ENCODE measurements around the gene TBC1D19. TPM values are rescaled to one million over a fixed set of nuclear protein-coding genes. Genes with fewer than 3 reads are reported as not detected.

The TBC1D19 gene
- total and polyA plus RNA-seq, 2 donors (not counting 1 experiment from before 2014, with no cell fraction given), result 1.8 to 11.0 TPM

GRCh38 chr4:26785810-26786209, 201.9 kb downstream of the TBC1D19 start:
- DNase-seq (no peak), ATAC-seq (ENCODE audit: low read depth) (no peak)
- Mint-ChIP-seq H3K4me1 (peaks cover 33% of the 10 kb centered on the region), H3K27ac (no peak overlapping the region), H3K27me3 (peaks cover 10% of the 10 kb centered on the region), H3K4me3 (no peak overlapping the region), H3K9me3 (ENCODE audit: insufficient read depth) (no peaks in the 10 kb centered on the region)
- CTCF ChIA-PET, result interaction anchor here (2.2 kb wide), 1 partner anchor 224 kb away, joined by 7 read pairs; no protein-coding TSS in a partner anchor
- H3K9ac ChIP-seq (ENCODE audit: low read length), result no peak overlapping the region
- no peak overlapping the region for H3K27ac ChIP-seq (ENCODE audit: low read length in 2 of 2)
- H3K9me3 ChIP-seq (ENCODE audit: control extremely low read depth in 1 of 3, control insufficient read depth in 2 of 3, insufficient read depth in 1 of 3, low read length in 2 of 3), result peaks cover 0 to 1% (median 0%) of the 10 kb centered on the region in 3 donors
- H4K20me1 ChIP-seq (ENCODE audit: control insufficient read depth, insufficient read depth, low read length, poor library complexity, severe bottlenecking), result peaks cover 6% of the 10 kb centered on the region
- H3K4me1 ChIP-seq (ENCODE audit: control insufficient read depth in 2 of 2, insufficient read depth in 2 of 2, low read length in 2 of 2), result peaks cover 29 to 32% of the 10 kb centered on the region in 2 donors
- peaks cover 0 to 11% (median 5%) of the 10 kb centered on the region in 4 experiments for H3K27me3 ChIP-seq (replicated peaks in 1 of 4; ENCODE audit: control extremely low read depth in 1 of 4, control insufficient read depth in 3 of 4, insufficient read depth in 4 of 4, low read length in 3 of 4)
- WGBS (ENCODE audit: insufficient coverage), result 94% methylated on average over 2 of the region's 2 CpGs
- H3K79me2 ChIP-seq (ENCODE audit: control insufficient read depth, insufficient read depth, low read length), result no peaks in the 10 kb centered on the region
- H2AFZ ChIP-seq (ENCODE audit: insufficient read depth, low read depth, low read length, poor library complexity, severe bottlenecking), result no peak overlapping the region
- POLR2A ChIA-PET, result no interaction called here
- intact Hi-C loops (cut with micrococcal nuclease), result loop anchor here (1.0 to 5.0 kb wide), 3 partner anchors 36 to 224 kb away; no protein-coding TSS in a partner anchor
- H3K36me3 ChIP-seq (replicated peaks in 1 of 2; ENCODE audit: control extremely low read depth in 1 of 2, control insufficient read depth in 1 of 2, extremely low read depth in 1 of 2, insufficient read depth in 2 of 2, low read length in 1 of 2), result no peaks in the 10 kb centered on the region
- TF ChIP-seq, protein P1, sequence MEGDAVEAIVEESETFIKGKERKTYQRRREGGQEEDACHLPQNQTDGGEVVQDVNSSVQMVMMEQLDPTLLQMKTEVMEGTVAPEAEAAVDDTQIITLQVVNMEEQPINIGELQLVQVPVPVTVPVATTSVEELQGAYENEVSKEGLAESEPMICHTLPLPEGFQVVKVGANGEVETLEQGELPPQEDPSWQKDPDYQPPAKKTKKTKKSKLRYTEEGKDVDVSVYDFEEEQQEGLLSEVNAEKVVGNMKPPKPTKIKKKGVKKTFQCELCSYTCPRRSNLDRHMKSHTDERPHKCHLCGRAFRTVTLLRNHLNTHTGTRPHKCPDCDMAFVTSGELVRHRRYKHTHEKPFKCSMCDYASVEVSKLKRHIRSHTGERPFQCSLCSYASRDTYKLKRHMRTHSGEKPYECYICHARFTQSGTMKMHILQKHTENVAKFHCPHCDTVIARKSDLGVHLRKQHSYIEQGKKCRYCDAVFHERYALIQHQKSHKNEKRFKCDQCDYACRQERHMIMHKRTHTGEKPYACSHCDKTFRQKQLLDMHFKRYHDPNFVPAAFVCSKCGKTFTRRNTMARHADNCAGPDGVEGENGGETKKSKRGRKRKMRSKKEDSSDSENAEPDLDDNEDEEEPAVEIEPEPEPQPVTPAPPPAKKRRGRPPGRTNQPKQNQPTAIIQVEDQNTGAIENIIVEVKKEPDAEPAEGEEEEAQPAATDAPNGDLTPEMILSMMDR (IDR thresholded peaks at IDR 0.05), result no peak
- TF ChIP-seq EZH2 (IDR thresholded peaks at IDR 0.05; ENCODE audit: borderline replicate concordance, insufficient read depth, low read depth, low read length, poor library complexity, severe bottlenecking), result no peak
- no peak overlapping the region for H3K4me2 ChIP-seq (replicated peaks; ENCODE audit: low read depth, low read length, poor library complexity, severe bottlenecking)
- no peak overlapping the region for H3K4me3 ChIP-seq (ENCODE audit: control extremely low read depth in 1 of 5, extremely low read depth in 1 of 5, insufficient read depth in 1 of 5, low read depth in 2 of 5, low read length in 4 of 5)

DNA sequence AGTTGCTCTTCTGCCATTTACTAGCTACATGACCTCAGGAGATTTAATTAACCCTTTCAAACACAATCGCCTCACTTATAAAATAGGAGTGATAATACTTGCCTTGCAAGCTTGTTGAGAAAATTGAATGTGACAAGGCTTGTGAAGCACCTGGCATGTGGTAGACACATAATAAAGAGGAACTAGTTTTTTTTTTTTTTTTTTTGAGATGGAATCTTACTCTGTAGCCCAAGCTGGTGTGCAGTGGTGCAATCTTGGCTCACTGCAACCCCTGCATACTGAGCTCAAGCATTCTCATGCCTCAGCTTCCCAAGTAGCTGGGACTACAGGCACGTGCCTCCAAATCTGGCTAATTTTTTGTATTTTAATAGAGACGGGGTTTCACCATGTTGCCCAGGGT, 203.0 kb downstream of the TBC1D19 start:
- Histone ChIP-seq H3K9ac (ENCODE audit: low read length) (no peak overlapping the region), H3K27ac (ENCODE audit: low read length in 2 of 2) (no peak overlapping the region), H3K27me3 (replicated peaks in 1 of 4; ENCODE audit: control extremely low read depth in 1 of 4, control insufficient read depth in 3 of 4, insufficient read depth in 4 of 4, low read length in 3 of 4) (peaks cover 0 to 15% (median 6%) of the 10 kb centered on the region in 4 experiments), H4K20me1 (ENCODE audit: control insufficient read depth, insufficient read depth, low read length, poor library complexity, severe bottlenecking) (peaks cover 6% of the 10 kb centered on the region), H3K36me3 (replicated peaks in 1 of 2; ENCODE audit: control extremely low read depth in 1 of 2, control insufficient read depth in 1 of 2, extremely low read depth in 1 of 2, insufficient read depth in 2 of 2, low read length in 1 of 2) (no peaks in the 10 kb centered on the region), H3K9me3 (ENCODE audit: control extremely low read depth in 1 of 3, control insufficient read depth in 2 of 3, insufficient read depth in 1 of 3, low read length in 2 of 3) (peaks cover 0 to 1% (median 0%) of the 10 kb centered on the region in 3 donors), H2AFZ (ENCODE audit: insufficient read depth, low read depth, low read length, poor library complexity, severe bottlenecking) (no peak overlapping the region), H3K4me1 (ENCODE audit: control insufficient read depth in 2 of 2, insufficient read depth in 2 of 2, low read length in 2 of 2) (peaks cover 29 to 31% of the 10 kb centered on the region in 2 donors), H3K4me3 (ENCODE audit: control extremely low read depth in 1 of 5, extremely low read depth in 1 of 5, insufficient read depth in 1 of 5, low read depth in 2 of 5, low read length in 4 of 5) (no peak overlapping the region), H3K4me2 (replicated peaks; ENCODE audit: low read depth, low read length, poor library complexity, severe bottlenecking) (no peak overlapping the region), H3K79me2 (ENCODE audit: control insufficient read depth, insufficient read depth, low read length) (no peaks in the 10 kb centered on the region)
- Mint-ChIP-seq H3K27ac (no peak overlapping the region), H3K4me3 (no peak overlapping the region), H3K9me3 (ENCODE audit: insufficient read depth) (no peaks in the 10 kb centered on the region), H3K4me1 (peaks cover 33% of the 10 kb centered on the region), H3K27me3 (peaks cover 14% of the 10 kb centered on the region)
- ChIA-PET POLR2A (no interaction called here), CTCF (interaction anchor here (0.6 to 2.2 kb wide), 7 partner anchors 27 to 312 kb away, joined by 3 to 7 read pairs (median 5); no protein-coding TSS in a partner anchor)
- TF ChIP-seq EZH2 (IDR thresholded peaks at IDR 0.05; ENCODE audit: borderline replicate concordance, insufficient read depth, low read depth, low read length, poor library complexity, severe bottlenecking), result no peak
- TF ChIP-seq, protein P1 (IDR thresholded peaks at IDR 0.05), result no peak
- intact Hi-C loops (cut with micrococcal nuclease), result loop anchor here (1.0 to 5.0 kb wide), 3 partner anchors 35 to 223 kb away; no protein-coding TSS in a partner anchor
- DNase-seq (peak; percentile 58), ATAC-seq (ENCODE audit: low read depth) (peak; percentile 78)
- no CpG with 5 or more reads among the region's 3 CpGs for WGBS (ENCODE audit: insufficient coverage)
